ENCODE data around the gene CRACR2B.

The CRACR2B gene

DNA sequence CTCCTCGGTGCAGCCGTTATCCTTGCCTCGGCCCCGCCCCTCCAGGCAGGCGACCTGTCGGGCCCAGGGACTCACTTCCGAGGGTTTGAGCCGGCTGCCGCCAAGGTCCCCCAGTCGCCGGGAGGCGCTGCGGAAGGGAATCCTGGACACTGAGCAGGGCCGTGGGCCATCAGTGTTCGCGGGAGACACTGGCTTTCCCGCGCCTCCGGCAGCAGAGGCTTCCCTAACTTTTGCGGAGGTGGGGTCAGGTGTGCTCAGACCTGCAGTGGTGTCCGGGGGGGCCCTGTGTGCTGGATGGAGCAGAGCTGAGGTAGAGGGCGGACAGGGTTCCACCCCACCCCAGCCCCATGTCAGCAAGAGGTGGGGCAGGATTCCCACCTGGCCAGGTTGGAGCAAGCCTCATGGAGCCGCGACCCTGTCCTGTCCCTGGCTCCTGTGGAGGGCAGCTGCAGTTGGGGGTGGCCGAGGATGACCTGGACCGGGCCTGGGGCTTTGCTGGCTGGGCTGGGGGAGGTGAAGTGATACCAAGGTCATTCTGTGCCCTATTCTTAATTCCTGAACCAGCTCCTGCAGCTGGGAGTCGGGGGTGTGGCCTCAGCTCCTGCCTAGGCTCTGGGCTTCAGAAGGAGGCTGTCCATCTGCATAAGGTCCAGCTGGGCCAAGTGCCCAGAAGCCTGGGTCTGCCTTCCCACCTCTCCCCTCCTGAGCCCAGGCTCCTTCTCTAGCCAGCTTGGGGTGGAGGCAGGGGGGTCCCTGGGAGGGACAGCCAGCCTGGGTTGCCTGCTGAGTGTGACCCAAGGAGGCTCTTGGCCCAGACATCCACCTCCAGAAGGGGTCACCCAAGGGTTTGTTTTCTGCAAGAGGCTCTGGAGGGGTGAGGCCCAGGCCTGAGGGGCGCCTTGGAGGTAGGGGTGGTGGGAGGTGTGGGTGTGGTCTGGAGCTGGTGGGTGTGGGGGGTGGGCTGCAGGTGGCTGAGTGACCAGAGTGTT, 23.4 kb downstream of the CRACR2B start:
- in situ Hi-C loops (cut with HindIII; ENCODE audit: low sequenced_read_pairs), result no loop called here

DNA sequence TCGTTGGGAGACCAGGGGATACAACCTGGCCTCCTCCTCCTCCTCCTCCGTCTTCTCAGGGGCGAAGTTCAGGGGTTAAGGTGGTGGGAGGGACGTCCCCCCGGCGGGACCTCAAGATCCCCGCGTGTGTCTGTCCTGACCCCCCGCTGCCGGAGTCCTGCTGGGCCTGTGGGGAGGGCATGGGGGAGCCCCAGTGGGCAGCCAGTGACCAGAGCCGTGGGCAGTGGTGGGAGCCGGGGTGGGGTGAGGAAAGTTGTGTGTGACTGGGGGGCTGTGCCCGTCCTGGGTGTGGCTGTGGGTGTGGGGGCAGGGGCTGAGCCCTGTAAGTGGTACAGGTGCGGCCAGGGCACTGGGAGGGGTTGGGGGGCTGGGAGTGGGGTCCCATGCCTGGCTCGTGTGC, 25.0 kb downstream of the CRACR2B start:
- in situ Hi-C loops (cut with HindIII; ENCODE audit: low sequenced_read_pairs), result no loop called here

DNA sequence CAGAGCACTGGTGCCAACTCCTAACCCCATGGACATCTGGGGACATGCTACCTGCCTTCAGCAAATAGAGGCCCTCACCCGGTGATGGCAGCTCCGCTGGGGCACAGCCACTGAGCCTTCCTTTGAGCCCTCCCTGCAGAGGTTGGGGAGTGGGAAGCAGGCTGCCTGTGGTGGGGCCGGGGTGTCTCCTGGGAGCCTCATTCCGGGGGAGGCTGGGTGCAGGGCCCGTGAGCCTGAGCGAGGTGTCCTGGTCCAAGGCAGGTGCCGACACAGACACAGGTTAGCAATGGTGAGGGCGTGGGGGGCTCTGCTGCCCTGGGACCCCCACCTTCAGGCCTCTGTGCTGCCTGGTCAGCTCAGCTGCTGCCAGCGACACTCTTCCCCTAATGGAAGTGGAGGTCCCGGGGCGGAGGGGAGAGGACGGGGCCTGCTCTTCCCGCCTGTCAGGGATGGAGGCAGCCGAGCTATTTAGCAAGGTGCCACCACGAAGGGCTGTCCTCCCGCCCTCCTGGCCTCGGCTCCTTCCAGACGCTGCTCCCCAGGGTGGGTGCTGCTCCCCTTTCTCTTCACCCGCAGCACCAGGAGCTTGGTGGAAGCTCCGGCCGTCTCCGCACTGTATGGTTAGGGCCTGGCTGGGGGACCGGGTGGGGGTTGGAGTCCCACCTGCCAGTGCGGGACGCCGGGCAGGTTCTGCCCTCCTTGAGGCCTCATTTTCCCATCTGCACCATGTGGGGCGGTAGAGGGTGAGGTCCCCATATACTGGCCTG, 26.1 kb downstream of the CRACR2B start:
- in situ Hi-C loops (cut with HindIII; ENCODE audit: low sequenced_read_pairs), result no loop called here

DNA sequence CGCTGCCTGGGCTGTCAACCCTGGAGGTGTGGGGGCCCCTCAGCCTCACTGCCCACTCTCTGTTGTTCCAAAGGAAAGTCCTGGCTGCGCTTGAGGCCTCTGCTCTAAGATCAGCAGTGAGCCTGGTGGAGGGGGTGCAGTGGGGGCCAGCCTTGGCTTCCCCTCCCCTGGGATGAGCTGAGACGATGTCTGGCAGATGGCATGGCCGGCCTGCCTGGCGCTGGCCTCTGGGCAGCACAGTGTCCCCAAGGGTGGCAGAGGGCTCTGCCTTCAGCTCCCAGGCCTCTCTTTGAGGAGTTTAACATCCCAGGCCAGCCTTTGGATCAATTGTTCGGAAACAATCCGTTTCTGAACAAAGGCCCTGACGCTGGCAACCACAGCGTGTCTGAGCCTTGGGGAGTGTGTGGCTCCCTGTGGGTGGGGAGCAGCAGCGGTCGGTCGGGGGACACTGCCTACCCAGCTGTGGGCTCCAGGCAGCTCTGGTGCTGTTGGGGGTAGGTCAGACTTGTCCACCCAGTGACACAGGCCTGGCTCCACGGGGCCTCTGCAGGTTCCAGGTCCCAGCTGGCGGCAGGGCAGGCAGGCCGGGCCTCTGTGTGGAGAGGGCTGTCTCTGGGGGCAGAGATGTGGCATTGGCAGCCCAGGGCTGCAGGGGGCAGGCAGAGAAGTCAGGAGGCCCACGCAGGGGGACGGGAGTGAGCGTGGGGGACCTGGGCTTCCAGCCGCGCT, 27.0 kb downstream of the CRACR2B start:
- in situ Hi-C loops (cut with HindIII; ENCODE audit: low sequenced_read_pairs), result no loop called here

DNA sequence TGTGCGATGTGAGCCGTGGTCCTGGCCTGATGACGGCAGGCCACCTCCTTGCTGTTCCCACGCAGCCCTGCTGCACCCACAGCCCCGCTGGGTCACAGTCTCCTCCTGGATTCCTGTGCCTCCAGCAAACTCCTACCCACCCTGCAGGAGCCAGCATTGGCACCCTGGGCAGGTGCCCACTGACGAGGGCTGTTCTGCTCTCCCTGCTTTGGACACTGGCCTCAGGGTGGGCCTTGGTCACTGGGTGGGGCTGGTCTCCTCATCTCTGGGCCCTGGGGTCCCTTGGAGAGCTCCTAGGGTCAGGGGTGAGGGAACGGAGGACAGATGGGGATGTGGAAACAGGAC, 27.6 kb downstream of the CRACR2B start:
- in situ Hi-C loops (cut with HindIII; ENCODE audit: low sequenced_read_pairs), result no loop called here

DNA sequence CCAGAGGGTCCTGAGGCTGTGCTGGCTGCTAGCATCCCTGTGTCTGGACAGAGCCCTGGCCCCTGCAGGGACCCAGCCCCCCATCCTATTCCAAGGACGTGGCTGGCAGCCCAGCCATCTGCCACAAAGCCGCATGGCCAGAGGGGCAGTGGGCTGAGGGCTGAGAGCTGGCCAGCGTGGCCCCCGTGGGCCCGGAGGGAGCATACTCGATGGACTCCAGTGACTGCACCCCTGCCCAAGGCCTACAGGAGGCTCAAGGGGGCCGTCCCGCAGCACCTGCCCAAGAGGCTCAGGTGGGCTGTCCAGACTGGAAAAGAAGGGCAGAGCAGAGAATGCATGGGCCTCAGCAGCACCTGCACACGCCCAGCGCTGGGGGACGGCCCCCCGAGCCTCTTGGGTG, 28.1 kb downstream of the CRACR2B start:
- in situ Hi-C loops (cut with HindIII; ENCODE audit: low sequenced_read_pairs), result no loop called here

DNA sequence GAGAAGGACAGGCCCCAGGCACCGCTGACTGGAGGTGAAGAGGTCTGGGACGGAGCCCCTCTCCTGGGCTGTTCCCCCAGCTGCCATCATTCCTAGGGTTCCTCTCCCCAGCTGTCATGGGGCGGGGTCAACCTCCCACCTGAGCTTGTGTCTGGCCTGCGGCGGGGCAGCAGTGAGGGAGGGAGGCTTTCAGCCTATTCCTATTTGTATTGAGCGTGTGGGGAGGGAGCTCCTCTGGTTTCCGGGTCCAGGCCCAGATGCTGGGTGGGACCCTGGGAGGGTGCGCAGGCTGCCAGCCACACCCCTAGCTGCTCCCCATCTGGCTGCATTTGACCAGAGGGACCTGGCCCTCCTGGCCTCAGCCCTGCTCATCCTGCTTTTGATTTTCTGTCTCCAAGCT, 28.7 kb downstream of the CRACR2B start:
- in situ Hi-C loops (cut with HindIII; ENCODE audit: low sequenced_read_pairs), result no loop called here

DNA sequence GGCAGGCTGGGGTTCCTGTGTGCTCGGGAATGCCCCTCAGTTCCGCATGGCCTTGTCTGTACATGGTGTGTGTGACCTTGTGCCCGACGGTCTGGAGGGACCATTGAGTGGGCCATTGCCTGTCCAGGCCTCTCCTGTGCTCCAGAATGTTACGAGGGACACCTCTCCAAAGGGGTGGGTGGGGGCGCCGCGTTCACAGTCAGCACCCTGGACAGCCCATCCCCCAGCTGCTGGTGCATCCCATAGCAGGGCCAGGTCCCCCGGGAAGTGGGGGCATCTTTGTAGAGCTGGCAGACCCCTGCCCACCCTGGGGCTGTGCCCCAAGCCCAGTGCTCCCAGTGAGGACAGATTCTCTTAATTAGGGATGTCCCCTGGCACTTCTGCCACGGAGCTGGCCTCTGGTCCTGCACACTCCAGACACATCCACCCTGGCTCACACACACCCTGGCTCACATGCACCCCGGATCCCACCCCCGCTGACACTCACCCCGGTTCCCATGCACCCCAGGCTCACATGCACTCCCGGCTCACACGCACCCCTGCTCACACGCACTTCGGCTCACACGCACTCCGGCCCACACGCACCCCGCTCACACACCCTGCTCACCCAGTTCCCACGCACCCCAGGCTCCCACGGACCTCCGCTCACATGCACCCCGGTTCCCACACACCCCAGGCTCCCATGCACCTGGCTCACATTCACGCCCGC, 30.5 kb downstream of the CRACR2B start:
- in situ Hi-C loops (cut with HindIII; ENCODE audit: low sequenced_read_pairs), result no loop called here

DNA sequence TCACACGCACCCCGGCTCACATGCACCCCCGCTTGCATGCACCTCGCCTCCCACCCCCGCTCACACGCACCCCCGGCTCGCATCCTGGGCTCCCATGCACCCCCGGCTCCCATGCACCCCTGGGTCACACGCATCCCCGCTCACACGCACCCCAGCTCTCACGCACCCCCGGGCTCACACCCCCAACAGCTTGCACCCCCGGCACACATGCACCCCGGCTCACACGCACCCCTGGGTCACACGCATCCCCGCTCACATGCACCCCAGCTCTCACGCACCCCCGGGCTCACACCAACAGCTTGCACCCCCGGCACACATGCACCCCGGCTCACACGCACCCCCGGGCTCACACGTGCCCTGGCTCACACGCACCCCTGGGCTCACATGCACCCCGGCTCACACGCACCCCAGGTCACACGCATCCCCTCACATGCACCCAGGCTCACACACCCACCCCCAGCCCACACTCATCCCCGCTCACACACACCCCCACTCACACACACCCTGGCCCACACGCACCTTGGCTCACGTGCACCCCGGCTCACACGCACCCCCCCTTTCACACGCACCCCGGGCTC, 31.1 kb downstream of the CRACR2B start:
- in situ Hi-C loops (cut with HindIII; ENCODE audit: low sequenced_read_pairs), result no loop called here

DNA sequence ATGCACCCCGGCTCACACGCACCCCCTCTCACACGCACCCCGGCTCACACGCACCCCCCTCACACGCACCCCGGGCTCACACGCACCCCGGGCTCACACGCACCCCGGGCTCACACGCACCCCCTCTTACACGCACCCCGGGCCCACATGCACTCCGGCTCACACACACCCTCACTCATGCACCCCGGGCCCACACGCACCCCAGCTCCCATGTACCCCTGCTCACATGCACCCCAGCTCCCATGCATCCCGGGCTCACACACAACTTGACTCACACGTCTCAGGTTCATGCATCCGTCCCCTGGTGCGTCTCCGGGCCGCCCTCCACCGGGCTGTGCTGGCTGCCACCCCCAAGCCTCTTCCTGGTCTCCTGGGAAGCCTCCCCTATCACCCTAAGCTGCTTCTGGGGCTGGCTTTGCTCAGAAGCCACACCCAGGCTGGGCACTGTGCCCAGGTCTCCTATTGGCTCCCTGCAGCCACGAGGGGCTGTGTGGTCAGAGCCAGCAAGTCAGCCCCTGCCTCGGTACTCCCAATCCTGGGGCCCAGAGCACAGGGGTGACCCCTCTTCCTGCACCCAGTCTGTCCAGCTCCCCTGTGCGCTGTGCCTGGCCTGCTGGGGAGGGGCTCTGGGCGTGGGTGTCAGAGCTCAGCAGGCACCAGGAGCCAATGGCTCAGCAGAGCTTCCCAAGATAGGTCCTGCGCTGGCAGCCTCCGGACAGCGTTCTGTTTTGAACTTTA, 31.8 kb downstream of the CRACR2B start:
- in situ Hi-C loops (cut with HindIII; ENCODE audit: low sequenced_read_pairs), result no loop called here

DNA sequence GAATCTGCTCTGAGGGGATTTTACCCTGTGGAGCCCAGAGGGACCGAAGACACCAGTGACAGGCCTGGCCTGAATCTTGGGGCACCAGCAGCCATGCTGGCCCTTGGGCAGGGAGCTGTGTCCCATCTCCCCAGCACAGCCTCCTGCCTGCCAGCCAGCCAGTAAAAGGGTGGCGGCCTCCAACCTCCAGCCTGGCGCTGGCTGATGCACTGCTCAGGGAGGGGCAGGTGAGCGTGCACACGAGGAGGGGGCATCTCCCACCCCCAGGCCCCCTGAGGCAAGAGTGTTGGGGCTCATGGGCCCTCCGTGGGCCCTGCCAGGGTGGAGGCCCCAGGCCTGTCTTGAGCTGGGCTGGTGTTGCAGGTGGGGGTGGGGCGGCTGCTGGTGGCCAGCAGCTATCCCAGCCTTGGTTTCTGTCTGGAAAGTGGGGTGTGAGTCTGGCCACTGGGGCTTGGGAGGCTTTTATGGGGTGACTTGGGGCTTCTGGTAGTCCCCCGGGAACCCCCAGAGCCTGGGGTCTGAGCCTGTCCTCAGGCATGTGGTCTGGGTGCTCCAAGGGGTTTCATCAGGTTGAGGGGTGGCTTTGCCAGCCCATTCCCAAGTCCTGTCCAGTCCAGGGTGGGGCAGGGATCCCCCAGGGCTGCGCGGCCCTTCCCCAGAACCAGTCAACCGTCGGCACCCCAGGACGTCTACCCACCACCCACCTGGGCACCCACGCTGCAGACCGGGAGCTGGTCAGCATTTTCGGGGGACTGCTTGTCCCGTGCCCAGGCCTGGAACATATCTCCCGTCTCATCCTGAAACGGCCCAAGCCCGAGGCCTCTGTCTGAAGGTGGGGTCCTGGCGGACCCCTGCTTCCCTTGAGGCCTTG, 32.8 kb downstream of the CRACR2B start:
- in situ Hi-C loops (cut with HindIII; ENCODE audit: low sequenced_read_pairs), result no loop called here

DNA sequence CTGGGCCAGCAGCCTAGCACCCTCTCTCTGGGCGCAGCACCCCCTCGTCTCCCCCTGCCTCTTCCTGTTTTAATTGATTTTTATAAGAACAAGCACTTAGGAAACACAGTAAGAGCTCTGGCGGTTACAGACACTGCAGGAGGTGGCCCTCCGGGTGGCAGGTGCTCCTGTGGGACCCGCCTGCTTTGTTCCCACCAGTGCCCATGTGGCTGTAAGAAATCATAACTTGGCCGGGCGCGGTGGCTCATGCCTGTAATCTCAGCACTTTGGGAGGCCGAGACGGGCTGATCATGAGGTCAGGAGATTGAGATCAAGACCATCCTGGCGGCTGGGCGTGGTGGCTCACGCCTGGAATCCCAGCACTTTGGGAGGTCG, 33.4 kb downstream of the CRACR2B start:
- in situ Hi-C loops (cut with HindIII; ENCODE audit: low sequenced_read_pairs), result no loop called here

DNA sequence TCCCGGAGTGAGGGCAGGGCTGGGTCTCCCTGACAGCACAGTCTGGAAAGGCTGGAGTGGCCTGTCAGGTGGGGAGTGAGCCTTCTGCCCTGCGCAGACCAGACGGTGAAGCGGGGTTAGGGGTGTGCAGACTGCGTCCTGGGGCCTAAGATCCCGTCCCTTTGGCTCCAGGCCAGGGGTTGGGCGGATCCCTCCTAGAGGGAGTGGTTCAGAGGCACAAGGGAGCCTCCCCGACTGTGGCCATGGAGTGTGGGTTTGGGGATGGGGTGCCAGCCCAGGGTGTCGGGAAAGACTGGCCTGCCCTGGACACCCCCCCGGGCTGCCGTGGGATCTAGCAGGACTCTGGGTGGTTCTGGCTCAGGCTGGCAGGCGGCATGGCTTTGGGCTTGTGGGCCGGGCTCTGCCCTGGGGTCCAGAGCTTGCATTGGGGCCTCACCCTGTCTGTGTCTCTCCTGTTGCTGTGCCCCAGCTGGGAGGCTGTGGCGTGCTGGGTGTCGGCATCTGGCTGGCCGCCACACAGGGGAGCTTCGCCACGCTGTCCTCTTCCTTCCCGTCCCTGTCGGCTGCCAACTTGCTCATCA, 34.5 kb downstream of the CRACR2B start:
- in situ Hi-C loops (cut with HindIII; ENCODE audit: low sequenced_read_pairs), result no loop called here

DNA sequence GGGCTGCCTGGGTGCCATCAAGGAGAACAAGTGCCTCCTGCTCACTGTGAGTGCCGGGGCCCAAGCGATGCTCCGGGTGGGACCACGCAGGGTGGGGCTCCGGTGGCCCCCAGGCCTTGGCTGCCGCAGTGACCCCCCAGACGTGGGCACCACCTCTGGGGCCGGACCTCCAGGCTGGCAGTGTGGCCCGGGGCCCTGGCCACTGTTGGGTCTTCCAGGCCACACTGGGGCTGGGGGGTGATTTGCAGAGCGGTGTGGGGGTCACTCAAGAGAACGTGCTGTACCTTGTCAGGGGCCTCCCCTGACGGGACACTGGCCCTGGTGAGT, 34.9 kb downstream of the CRACR2B start:
- in situ Hi-C loops (cut with HindIII; ENCODE audit: low sequenced_read_pairs), result no loop called here

DNA sequence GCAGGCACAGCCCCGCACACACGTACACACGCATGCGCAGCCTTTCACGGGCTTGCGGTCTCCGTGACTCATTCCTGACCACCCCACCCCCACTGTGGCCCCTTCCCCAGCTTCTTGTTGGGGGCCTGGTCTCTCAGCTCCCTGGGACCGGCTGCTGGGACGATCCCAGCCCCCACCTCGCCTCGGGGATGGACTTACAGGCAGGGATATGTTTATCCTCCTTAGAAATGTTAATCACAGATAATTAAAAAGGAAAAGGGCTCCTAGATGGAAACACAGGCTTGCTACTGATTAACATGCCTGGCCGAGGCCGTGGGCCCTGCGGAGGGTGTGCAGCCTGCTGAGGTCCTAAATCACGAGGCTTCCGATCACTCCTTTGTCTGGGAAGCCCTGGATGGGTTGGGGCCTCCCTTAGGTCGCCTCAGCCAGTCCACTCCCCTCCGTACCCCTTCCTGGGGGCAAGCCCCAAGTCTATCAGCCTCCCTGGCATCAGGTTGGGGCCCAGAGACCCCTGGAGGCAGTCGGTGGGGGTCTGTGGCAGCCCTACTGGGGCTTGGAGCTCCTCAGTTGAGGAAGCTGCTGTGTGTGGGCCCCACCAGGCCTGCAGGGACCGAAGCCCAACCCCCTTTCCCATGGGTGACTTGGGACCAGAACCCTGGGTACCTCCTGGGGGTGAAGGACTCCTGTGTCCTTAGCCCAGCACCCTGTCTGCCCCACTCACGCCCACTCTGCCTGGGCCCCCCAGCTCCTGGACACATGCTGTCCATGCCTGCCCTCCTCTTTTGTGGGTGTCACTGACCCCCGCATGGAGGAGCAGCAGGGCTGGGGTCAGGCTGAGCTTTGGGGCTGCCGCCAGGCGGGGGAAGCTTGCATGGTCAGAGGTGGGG, 35.5 kb downstream of the CRACR2B start:
- in situ Hi-C loops (cut with HindIII; ENCODE audit: low sequenced_read_pairs), result no loop called here

DNA sequence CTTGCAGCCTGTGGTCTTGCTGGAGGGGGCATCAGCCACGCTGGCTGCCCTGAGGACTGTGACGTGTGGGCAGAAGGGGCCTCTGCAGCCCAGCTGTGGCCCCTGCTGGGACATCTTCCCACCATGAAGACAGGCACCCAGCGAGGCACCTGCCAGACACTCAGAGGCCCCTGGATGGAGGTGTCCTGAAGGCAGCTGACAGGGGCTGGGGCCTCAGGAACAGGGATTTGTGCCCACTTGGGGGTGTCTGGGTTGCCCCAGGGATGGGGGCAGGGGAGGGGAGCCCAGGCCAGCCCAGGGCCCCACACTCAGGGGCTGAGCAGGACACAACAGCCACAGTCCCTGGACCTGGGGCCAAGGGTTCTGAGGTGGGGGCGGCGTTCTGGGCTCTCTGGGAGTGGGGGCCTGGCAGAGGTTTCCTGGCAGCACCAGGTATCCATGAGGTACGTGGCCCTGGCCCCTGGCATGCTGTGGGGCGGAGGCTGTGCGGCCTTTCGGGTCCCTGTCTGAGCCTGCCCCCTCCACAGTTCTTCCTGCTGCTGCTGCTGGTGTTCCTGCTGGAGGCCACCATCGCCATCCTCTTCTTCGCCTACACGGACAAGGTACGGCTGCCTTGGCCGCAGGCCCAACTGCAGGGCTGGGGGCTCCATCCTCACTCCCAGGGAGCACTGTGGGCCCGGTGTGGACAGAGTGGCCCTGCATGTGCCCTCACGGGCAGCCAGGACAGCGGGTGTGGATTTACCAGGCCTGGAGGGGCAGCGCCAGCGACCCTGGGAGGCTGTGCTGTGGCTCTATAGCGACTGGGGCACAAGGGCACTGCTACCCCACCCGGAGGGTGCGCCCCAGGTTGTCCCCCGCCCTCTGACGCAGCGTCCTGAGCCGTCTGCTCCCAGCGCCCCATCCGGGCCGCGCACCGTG, 36.5 kb downstream of the CRACR2B start:
- in situ Hi-C loops (cut with HindIII; ENCODE audit: low sequenced_read_pairs), result no loop called here

DNA sequence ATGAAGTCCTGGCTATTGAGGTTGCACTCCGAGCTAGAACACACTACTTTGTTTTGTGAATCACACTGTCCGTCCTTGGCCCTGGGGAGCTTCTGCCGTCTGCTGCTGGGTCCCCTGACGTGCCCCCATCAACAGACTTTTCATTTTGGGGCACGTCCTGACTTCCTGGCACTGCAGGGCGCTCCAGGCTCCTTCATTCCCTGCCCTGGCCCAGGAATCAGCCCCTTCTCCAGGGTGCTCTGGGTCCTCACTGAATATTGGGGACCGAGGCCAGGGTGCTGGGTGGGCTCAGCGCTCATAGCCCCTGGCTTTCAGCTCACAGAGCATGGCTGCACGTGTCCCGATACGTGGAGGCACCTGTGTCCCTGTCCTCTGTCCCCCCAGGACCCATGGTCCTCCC, 37.2 kb downstream of the CRACR2B start:
- in situ Hi-C loops (cut with HindIII; ENCODE audit: low sequenced_read_pairs), result no loop called here
